ENCODE measurements around the gene ZNF316.

- TF ChIP-seq, protein P1, sequence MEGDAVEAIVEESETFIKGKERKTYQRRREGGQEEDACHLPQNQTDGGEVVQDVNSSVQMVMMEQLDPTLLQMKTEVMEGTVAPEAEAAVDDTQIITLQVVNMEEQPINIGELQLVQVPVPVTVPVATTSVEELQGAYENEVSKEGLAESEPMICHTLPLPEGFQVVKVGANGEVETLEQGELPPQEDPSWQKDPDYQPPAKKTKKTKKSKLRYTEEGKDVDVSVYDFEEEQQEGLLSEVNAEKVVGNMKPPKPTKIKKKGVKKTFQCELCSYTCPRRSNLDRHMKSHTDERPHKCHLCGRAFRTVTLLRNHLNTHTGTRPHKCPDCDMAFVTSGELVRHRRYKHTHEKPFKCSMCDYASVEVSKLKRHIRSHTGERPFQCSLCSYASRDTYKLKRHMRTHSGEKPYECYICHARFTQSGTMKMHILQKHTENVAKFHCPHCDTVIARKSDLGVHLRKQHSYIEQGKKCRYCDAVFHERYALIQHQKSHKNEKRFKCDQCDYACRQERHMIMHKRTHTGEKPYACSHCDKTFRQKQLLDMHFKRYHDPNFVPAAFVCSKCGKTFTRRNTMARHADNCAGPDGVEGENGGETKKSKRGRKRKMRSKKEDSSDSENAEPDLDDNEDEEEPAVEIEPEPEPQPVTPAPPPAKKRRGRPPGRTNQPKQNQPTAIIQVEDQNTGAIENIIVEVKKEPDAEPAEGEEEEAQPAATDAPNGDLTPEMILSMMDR (IDR thresholded peaks at IDR 0.05): no peak
- no peak for TF ChIP-seq POLR2A (IDR thresholded peaks at IDR 0.05)
Measured at GRCh38 chr7:6622134-6622710, 14.9 kb upstream of the ZNF316 start.
